ENCODE measurements around the gene OR52K2. TPM values are rescaled to one million over a fixed set of nuclear protein-coding genes. Genes with fewer than 3 reads are reported as not detected.

The OR52K2 gene
- total and polyA plus RNA-seq, 2 of the 13 experiments (the other 11 are each of a cell fraction or from before 2014, with no cell fraction given) = not detected

- TF ChIP-seq YY1 (IDR thresholded peaks at IDR 0.05; ENCODE audit: insufficient read depth, insufficient replicate concordance, low read depth, low read length) (no peak), FOXK1 (CRISPR knock-in tag; IDR thresholded peaks at IDR 0.05; ENCODE audit: borderline replicate concordance, low read depth) (no peak), HOXA3 (CRISPR knock-in tag; IDR thresholded peaks at IDR 0.05) (no peak), IKZF1 (IDR thresholded peaks at IDR 0.05) (no peak), ZHX2 (IDR thresholded peaks at IDR 0.05; ENCODE audit: low read depth) (no peak), ZHX2 (CRISPR knock-in tag; IDR thresholded peaks at IDR 0.05; ENCODE audit: borderline replicate concordance) (no peak), GMEB2 (CRISPR knock-in tag; IDR thresholded peaks at IDR 0.05; ENCODE audit: low read depth) (no peak), ZNF879 (CRISPR knock-in tag; IDR thresholded peaks at IDR 0.05) (no peak), ETS1 (CRISPR knock-in tag; IDR thresholded peaks at IDR 0.05) (no peak), TEAD2 (CRISPR knock-in tag; IDR thresholded peaks at IDR 0.05) (no peak)
- FAIRE-seq (no peak), ATAC-seq (no peak), DNase-seq (ENCODE audit: low spot score) (no peak)
- intact Hi-C loops (cut with micrococcal nuclease; ENCODE audit: unreplicated experiment) (no loop called here), in situ Hi-C loops (cut with HindIII; ENCODE audit: extremely low pct_ligation_motif_present, low pct_unique_long_range_greater_than_20kb) (no loop called here)
- no peaks in the 10 kb centered on the region for H4K20me1 ChIP-seq (ENCODE audit: insufficient read depth, low read length)
- no peak overlapping the region for H3K9ac ChIP-seq (ENCODE audit: insufficient read depth, low read depth, low read length)
- H3K27ac ChIP-seq (ENCODE audit: extremely low read length, insufficient read depth, low read length) = no peak overlapping the region
- WGBS (ENCODE audit: low lambda C conversion rate) = 82% methylated on average over 1 of the region's 1 CpG
- no peaks in the 10 kb centered on the region for H3K4me1 ChIP-seq (ENCODE audit: insufficient read depth, low read length)
- H3K36me3 ChIP-seq (replicated peaks in 1 of 2; ENCODE audit: control insufficient read depth in 1 of 2, insufficient read depth in 2 of 2, low read length in 2 of 2) = no peaks in the 10 kb centered on the region
- BruUV-seq (replicated peaks) = no TSS peak
- no peak overlapping the region for H3K4me3 ChIP-seq (replicated peaks in 1 of 3; ENCODE audit: insufficient read depth in 1 of 3, low read depth in 2 of 3, low read length in 3 of 3)
- H3K79me2 ChIP-seq (ENCODE audit: insufficient read depth, low read length) = no peaks in the 10 kb centered on the region
- peaks cover 0 to 6% of the 10 kb centered on the region in 2 experiments; a peak in 2 of 5 replicates for H3K27me3 ChIP-seq (ENCODE audit: control insufficient read depth in 1 of 2, insufficient read depth in 2 of 2, low read length in 2 of 2)
- no peaks in the 10 kb centered on the region for H3K9me3 ChIP-seq (ENCODE audit: low read length)
- H3K4me2 ChIP-seq (ENCODE audit: low read depth, low read length) = no peak overlapping the region
- H2AFZ ChIP-seq (ENCODE audit: low read length) = no peak overlapping the region
- CTCF ChIA-PET (ENCODE audit: low intra/inter-chr PET ratio, low total read pairs) = no interaction called here
- POLR2A ChIA-PET = no interaction called here
These were observed 32.3 kb upstream of the OR52K2 start for GRCh38 chr11:4416816-4417215.

Data from HepG2 (cell line).